Esophagus squamous epithelium (tissue), 5 donors: ENCODE data around the gene PSMB7. TPM values are rescaled to one million over a fixed set of nuclear protein-coding genes. Genes with fewer than 3 reads are reported as not detected.

Source experiments
- DNase-seq: peaks from one replicate; lab custom pipeline; 2025; lab: John Stamatoyannopoulos, UW
- H3K27ac ChIP-seq, 4 donors: fragments of 200-600 bp; sonication (generic); one replicate each; pipeline ENCODE4 v1.5.1; 2016 to 2019; ENCODE audit warnings: mild to moderate bottlenecking in 1 of 4
- H3K27me3 ChIP-seq, 4 donors: fragments of 200-600 bp; sonication (generic); 1 replicate in 3 of 4; 2 replicates in 1 of 4; pipeline versions ENCODE4 v1.5.1 to v1.6.0; 2017 to 2021; ENCODE audit warnings: antibody characterized with exemption in 1 of 4
- H3K36me3 ChIP-seq, 3 donors: fragments of 200-600 bp; sonication (generic); one replicate each; pipeline ENCODE4 v1.5.1; 2016 to 2019
- H3K4me1 ChIP-seq, 3 donors: fragments of 200-600 bp; sonication (generic); one replicate each; pipeline ENCODE4 v1.5.1; 2017 to 2019
- H3K4me3 ChIP-seq, 4 donors: fragments of 200-600 bp; sonication (generic); 1 replicate in 3 of 4; 2 replicates in 1 of 4; pipeline ENCODE4 v1.5.1; 2016 to 2019; ENCODE audit warnings: mild to moderate bottlenecking in 2 of 4, moderate library complexity in 1 of 4
- H3K9me3 ChIP-seq, 3 donors: fragments of 200-600 bp; sonication (generic); one replicate each; pipeline ENCODE4 v1.5.1; 2016 to 2019
- CTCF ChIP-seq, 6 experiments: fragments of 450-650 bp in 4 of 6; fragments of 200-600 bp in 2 of 6; sonication (generic) in 2 of 6; IDR thresholded peaks; one replicate each; pipeline ENCODE4 v1.5.1; 2016 to 2019; ENCODE audit warnings: antibody characterized with exemption in 6 of 6, mild to moderate bottlenecking in 4 of 6, moderate library complexity in 4 of 6
- POLR2A ChIP-seq, 4 donors: fragments of 450-650 bp; IDR thresholded peaks; one replicate each; pipeline ENCODE4 v1.6.1; 2017; ENCODE audit warnings: antibody characterized with exemption in 4 of 4, mild to moderate bottlenecking in 4 of 4, moderate library complexity in 3 of 4
- WGBS, 2 donors: methylation state at CpG; one replicate each; pipeline ENCODE4 v1.1.5; 2018; 5-methylcytosine and 5-hydroxymethylcytosine counted together
- intact Hi-C: fragments of 100-400 bp; cut with DNase I; formaldehyde crosslinking; loops from one replicate; pipeline ENCODE4 v1.15.0; 2022
- total RNA-seq, 4 donors: library from RNA; depleted of rRNA; stranded (reverse); fragments of >200 nt; gene quantifications; one replicate each; pipeline ENCODE4 v1.1.0, GENCODE V29; 2016
- donor health status: DM: yes; HTN: yes; CAD: no.

Gene PSMB7
- total RNA-seq, 4 donors from 2014 or later: 114 to 229 (median 170) TPM

DNA sequence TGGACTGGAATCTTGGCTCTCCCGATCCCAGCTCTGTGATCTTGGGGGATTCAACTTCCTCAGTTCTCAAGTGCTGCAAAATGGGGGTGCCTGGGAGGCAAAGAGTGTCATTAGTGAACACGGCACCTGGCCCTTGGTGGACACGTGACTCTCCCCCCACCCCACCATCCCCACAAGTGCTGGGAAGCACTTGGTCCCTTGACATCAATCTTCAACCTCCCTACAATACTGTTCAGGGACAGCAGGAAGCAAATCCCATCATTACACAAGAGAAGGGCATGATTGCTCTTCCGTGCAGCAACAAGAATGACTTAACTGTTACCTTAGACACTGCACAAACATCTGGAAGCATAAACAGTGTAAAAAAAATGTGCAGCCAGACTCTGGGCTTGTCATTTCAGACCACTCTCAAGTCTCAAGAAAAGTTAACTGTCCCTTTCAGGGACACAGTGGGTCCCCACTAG lies 61.4 kb downstream of the PSMB7 start:
- no peaks in the 10 kb centered on the region for H3K27me3 ChIP-seq
- TF ChIP-seq CTCF (IDR thresholded peaks at IDR 0.05) (no peak), POLR2A (IDR thresholded peaks at IDR 0.05) (no peak)
- H3K4me1 ChIP-seq: peaks cover 0 to 6% (median 0%) of the 10 kb centered on the region in 3 donors
- intact Hi-C loops: no loop called here
- H3K9me3 ChIP-seq: no peaks in the 10 kb centered on the region
- DNase-seq: no peak
- WGBS, 2 donors: 68% methylated on average over 4 of the region's 4 CpGs; no CpG with 5 or more reads in 1 of the 2 donors
- H3K4me3 ChIP-seq: no peak overlapping the region
- H3K36me3 ChIP-seq: peaks cover 34 to 86% (median 45%) of the 10 kb centered on the region in 3 donors
- peak overlapping the region in 1 of 4 donors; percentile 14 for H3K27ac ChIP-seq

- Histone ChIP-seq H3K36me3 (peaks cover 34 to 87% (median 49%) of the 10 kb centered on the region in 3 donors), H3K27me3 (no peaks in the 10 kb centered on the region), H3K4me1 (peaks cover 0 to 6% (median 0%) of the 10 kb centered on the region in 3 donors), H3K9me3 (no peaks in the 10 kb centered on the region), H3K27ac (peak overlapping the region in 1 of 4 donors; percentile 6), H3K4me3 (no peak overlapping the region)
- no peak for DNase-seq
- WGBS, 2 donors: 95 to 98% methylated on average over 6 of the region's 7 CpGs
- no peak for TF ChIP-seq POLR2A (IDR thresholded peaks at IDR 0.05)
- TF ChIP-seq CTCF (IDR thresholded peaks at IDR 0.05): no peak
- intact Hi-C loops: no loop called here
Observed at GRCh38 chr9:124353166-124353768, 62.0 kb downstream of the PSMB7 start.

DNA sequence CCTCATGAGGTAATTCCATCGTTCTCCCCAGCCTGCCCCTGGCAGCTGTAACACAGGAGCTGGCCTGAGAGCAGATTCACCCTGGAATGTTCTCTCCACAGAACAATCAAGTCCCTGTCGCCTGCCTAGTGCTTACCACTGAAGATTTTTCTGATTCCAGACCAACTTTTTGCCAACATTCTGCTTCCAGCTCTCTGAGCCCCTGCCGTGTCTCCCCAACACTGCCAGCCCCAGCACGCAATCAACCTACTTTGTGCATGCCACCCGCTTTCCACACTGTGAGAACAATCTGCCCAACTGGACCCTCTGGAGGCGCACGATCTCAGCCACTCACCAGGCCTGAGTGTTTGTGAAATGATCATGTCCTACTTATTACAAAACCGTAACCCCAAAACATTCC lies 62.6 kb downstream of the PSMB7 start:
- Histone ChIP-seq H3K4me3 (no peak overlapping the region), H3K27ac (peak overlapping the region in 1 of 4 donors; percentile 6), H3K9me3 (no peaks in the 10 kb centered on the region), H3K36me3 (peaks cover 41 to 93% (median 49%) of the 10 kb centered on the region in 3 donors), H3K27me3 (no peaks in the 10 kb centered on the region), H3K4me1 (peaks cover 0 to 4% (median 0%) of the 10 kb centered on the region in 3 donors)
- 77 to 79% methylated on average over 8 of the region's 8 CpGs for WGBS, 2 donors
- DNase-seq: no peak
- TF ChIP-seq POLR2A (IDR thresholded peaks at IDR 0.05): no peak
- intact Hi-C loops: no loop called here

- Histone ChIP-seq H3K27me3 (no peaks in the 10 kb centered on the region), H3K4me3 (no peak overlapping the region), H3K9me3 (no peaks in the 10 kb centered on the region), H3K4me1 (no peaks in the 10 kb centered on the region), H3K27ac (no peak overlapping the region), H3K36me3 (peaks cover 48 to 100% (median 51%) of the 10 kb centered on the region in 3 donors)
- no peak for TF ChIP-seq CTCF (IDR thresholded peaks at IDR 0.05)
- no peak for TF ChIP-seq POLR2A (IDR thresholded peaks at IDR 0.05)
- WGBS, 2 donors: 79 to 81% methylated on average over 14 to 15 of the region's 15 CpGs
- intact Hi-C loops: no loop called here
- no peak for DNase-seq
Observed at GRCh38 chr9:124351672-124352468, 63.4 kb downstream of the PSMB7 start.

GRCh38 chr9:124350494-124351263 lies 64.6 kb downstream of the PSMB7 start:
- Histone ChIP-seq H3K27ac (no peak overlapping the region), H3K36me3 (peaks cover 45 to 100% (median 48%) of the 10 kb centered on the region in 3 donors), H3K4me3 (no peak overlapping the region), H3K4me1 (no peaks in the 10 kb centered on the region), H3K9me3 (no peaks in the 10 kb centered on the region), H3K27me3 (no peaks in the 10 kb centered on the region)
- TF ChIP-seq POLR2A (IDR thresholded peaks at IDR 0.05) (no peak), CTCF (IDR thresholded peaks at IDR 0.05) (no peak)
- WGBS, 2 donors: 90 to 92% methylated on average over 11 of the region's 16 CpGs
- intact Hi-C loops: no loop called here
- no peak for DNase-seq
